Dermis blood vessel endothelial cell (primary cell): ENCODE results near the gene DENND1A. TPM values are rescaled to one million over a fixed set of nuclear protein-coding genes. Genes with fewer than 3 reads are reported as not detected.
A peak's percentile ranks its signal among the peaks of the same experiment; 100 is the strongest.
"Not testable (repeated sequence)": the region's sequence is repeated elsewhere in the genome, so short reads cannot be mapped to it uniquely, and the experiment has no call there.

Experiments
- DNase-seq: peaks from one replicate; pipeline ENCODE4 v3.0.0; 2010
- total RNA-seq: library from RNA; depleted of rRNA; stranded (reverse); fragments of >200 nt; gene quantifications from 2 replicates; pipeline ENCODE4 v1.2.3, GENCODE V29; 2014

The DENND1A gene, protein sequence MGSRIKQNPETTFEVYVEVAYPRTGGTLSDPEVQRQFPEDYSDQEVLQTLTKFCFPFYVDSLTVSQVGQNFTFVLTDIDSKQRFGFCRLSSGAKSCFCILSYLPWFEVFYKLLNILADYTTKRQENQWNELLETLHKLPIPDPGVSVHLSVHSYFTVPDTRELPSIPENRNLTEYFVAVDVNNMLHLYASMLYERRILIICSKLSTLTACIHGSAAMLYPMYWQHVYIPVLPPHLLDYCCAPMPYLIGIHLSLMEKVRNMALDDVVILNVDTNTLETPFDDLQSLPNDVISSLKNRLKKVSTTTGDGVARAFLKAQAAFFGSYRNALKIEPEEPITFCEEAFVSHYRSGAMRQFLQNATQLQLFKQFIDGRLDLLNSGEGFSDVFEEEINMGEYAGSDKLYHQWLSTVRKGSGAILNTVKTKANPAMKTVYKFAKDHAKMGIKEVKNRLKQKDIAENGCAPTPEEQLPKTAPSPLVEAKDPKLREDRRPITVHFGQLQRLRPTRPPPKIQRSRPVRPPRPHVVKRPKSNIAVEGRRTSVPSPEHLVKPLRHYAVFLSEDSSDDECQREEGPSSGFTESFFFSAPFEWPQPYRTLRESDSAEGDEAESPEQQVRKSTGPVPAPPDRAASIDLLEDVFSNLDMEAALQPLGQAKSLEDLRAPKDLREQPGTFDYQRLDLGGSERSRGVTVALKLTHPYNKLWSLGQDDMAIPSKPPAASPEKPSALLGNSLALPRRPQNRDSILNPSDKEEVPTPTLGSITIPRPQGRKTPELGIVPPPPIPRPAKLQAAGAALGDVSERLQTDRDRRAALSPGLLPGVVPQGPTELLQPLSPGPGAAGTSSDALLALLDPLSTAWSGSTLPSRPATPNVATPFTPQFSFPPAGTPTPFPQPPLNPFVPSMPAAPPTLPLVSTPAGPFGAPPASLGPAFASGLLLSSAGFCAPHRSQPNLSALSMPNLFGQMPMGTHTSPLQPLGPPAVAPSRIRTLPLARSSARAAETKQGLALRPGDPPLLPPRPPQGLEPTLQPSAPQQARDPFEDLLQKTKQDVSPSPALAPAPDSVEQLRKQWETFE
- total RNA-seq = 9.5 and 20.6 TPM in 2 replicates

DNA sequence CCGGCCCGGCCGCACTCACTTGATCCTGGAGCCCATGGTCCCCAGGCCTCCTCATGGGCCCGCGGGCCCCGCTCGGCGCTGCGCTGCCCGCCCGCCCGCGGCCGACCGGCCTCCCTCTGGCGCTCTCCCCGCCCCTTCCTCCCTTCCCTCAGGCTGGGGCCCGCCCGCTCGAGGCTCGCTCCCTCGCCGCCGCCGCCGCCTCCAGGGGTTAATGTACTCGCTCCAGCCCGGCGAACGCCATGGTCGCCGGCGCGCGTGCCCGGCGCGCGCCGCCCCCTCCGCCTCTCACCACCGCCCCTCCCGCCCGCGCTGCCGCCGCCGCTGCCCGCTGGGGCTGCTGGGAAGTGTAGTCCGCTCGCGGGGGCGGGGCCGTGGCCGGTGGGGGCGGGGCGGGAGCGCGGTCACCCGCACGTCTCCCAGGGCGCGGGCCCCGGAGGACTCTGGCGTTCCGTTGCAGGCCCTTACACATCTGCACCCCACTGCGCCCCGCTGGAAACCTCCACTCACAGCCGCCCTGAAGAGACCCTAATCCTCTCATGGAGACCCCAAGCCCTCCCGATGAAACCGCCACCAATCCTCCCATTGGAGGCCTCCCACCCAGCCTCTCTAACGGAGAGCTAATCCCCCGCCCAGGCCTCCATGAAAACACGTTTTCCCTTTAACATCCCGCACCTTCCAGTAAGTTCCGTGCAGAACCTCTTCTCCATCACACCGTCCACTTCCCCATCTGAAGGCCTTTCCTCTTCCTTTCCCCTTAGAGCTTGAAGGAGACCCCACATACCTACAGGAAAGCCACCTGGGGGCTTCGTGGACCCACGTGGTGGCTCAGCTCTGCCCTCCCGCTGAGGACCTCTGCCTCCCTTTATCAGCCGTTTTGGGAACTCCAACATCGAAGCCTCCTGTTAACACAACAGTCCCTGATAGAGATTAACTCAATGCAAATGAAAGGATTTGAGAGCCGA, at the start of gene DENND1A:
Gene DENND1A, minus strand, starts transcription at position 257 of the 962 bp plus-strand sequence. Its CDS starts 221 bp downstream, at position 36.
- DNase-seq = peak; percentile 93

GRCh38 chr9:123978981-123979380, 49.1 kb upstream of the DENND1A start:
- no peak for DNase-seq

GRCh38 chr9:123976579-123976978, 46.7 kb upstream of the DENND1A start:
- DNase-seq = not testable (repeated sequence)

DNA sequence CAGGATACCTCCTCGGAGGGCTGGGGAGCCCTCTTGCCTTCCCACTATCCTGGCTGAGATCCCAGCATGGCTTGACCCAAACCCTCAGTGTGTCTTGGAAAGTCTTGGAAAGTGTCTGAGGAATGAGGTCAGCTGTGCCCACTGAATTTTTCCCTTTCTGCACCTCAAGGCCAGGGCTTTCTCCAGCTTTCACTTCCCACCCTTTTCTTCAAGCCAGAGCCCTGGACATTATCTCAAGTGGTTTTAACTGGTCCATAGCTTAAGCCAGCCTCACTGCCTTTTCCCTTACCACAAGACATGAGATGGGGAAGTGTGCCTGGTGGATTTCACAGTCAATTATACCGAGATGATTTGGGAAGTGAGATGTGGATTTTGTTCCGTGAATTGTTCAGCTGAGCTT, 45.9 kb upstream of the DENND1A start:
- no peak for DNase-seq

- no peak for DNase-seq
Measured at GRCh38 chr9:123974471-123974870, 44.5 kb upstream of the DENND1A start.

- no peak for DNase-seq
Measured at GRCh38 chr9:123973590-123974223, 43.8 kb upstream of the DENND1A start.

- no peak for DNase-seq
Measured at GRCh38 chr9:123972618-123973017, 42.7 kb upstream of the DENND1A start.

DNA sequence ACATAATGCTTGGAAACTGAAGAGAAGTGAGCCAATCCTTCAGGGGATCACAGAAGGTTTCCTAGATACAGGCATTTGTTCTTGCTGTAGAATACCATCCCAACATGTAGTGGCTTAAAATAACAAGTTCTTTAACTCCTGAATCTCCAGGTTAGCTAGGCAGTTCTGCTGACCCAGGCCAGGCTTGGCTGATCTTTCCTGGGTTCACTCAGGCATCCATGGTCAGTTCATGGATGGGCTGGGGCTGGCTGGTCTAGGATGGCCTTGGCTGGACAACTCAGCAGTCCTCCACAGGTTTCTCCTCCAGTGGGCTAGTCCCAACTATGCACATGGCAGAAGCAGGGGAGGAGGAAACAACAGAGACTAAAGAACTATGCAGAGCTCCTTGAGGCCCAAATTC, 37.4 kb upstream of the DENND1A start:
- no peak for DNase-seq

GRCh38 chr9:123965801-123966686, 36.1 kb upstream of the DENND1A start:
- DNase-seq = no peak

- no peak for DNase-seq
Measured at GRCh38 chr9:123964761-123965160, 34.8 kb upstream of the DENND1A start.

- DNase-seq = no peak
Measured at GRCh38 chr9:123960965-123961364, 31.0 kb upstream of the DENND1A start.

GRCh38 chr9:123960366-123960765, 30.4 kb upstream of the DENND1A start:
- no peak for DNase-seq

GRCh38 chr9:123959787-123960186, 29.9 kb upstream of the DENND1A start:
- no peak for DNase-seq

DNA sequence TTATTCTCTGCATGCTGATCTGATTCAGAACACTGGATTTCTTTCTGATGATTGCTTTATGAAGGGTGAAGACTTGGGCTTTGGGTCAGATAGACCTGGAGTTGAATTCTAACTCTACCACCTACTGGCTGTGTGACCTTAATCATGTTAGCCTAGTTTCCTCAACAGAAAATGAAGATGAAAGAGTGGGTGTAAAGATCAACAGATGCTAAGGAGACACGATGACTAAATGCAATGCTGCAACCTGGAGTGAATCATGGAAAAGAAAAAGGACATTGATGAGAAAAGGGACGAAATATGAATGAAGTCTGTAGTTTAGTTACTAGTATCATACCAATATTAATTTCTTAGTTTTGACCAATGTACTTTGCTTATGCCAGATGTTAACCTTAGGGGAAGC, 27.8 kb upstream of the DENND1A start:
- no peak for DNase-seq

DNA sequence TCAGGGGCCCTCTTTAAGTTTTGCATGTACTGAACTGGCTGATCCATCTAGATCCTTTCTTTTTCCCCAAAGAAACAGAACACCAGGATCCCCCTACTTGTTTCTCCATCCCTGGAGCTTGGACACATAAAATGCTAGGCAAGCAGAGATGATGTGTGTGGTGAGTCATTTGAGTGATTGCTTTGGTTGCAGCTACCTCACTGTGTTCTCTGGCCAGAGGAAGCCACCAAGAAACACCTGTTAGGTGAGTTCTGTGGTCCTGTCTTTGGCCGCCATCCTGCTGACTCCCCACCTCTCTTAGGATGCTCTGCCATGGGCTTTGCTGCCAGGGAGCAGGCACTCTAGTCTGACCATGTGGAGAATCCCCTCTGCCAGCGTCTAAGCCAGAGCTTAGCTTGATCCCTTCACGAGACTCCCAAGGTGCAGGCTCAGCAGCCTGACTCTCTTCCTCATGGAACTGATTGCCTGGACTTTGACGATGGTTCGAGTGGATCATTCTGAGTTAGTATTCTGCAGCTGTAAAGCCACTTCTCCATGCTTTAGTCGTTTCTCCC, 27.3 kb upstream of the DENND1A start:
- DNase-seq = no peak

- DNase-seq = no peak
Measured at GRCh38 chr9:123955637-123956036, 25.7 kb upstream of the DENND1A start.

DNA sequence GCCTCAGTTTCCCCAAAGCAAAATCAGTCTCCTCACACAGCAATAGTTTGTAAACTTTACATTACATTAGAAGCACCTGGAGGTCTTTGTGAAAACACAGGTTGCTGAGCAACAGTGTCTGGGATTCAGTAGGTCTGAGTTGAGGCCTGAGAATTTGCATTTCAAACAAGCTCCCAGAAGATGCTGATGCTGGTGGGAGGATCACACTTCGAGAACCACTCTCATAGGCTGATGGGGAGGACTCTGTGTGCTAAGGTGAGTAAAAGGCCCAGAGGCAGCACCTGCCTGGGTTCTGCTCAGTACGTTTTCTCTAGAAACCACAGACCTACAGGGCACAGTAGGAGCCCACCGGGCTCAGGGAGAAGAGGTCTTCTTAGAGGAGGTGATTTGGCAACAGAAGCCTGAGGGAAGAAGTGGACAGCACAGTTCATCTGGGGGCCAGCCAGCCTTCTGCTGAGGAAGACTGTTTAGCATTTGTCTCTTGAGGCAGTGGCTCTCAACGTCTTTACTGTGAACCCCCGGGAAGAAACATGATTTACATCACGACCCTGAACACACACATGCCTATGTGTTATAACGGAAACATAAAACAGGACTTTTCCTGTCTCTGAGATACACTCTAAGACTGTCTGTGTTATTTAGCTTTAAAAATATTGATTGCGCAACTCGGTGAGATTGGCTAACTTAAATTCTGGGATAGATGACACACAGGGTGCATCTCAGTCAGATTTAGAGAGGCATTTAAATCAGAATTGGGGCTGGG, 24.8 kb upstream of the DENND1A start:
- no peak for DNase-seq

DNA sequence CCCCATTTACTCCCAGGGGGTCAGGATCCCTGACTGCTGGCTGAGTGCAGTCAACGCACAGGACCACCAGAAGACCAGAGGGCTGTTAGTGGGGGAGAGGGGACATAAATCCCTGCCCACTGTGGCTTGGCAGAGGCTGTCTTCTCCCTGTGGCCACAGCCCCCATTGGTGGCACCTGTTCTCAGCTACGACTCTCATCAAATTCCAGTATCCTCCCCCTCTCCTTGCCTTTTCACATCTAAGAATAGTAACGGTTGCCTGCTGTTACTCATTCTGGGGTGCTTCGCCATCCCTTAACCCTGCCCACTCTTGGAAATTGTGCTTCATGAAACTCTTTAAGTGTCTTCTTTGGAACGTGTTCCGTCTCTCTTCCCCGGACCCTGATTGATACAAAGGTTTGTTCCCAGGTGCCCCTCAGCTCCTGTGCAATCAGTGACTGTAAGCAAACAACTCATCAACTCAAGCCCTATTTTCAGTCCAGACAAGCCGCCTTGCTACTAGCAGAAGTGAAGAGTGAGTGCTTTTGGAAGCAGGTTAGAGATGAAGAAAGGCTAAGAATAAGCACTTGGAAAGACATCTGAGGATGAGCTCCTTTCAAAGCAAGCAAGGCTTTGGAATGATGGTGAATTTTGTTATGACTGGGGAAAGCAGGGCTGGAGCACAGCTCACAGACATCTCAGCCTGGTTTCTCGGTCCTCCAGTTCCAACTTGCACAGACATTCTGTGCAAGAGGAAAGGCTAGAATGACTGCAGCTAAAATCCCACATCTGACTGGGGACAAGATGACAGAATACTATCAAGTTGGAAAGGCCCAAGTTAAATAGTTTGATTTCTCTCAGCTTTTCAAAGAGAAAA, 22.9 kb upstream of the DENND1A start:
- no peak for DNase-seq
